HG03575 (cell line): ENCODE data around the gene UBE2L5.

Experiments used
- ATAC-seq: cut with Tn5 transposase; IDR thresholded peaks from one replicate; pipeline ENCODE4 v1.9.1; 2021; ENCODE audit not compliant: unreplicated experiment, insufficient number of reproducible peaks, low FRiP score; ENCODE audit errors: extremely low read depth

The UBE2L5 gene

DNA sequence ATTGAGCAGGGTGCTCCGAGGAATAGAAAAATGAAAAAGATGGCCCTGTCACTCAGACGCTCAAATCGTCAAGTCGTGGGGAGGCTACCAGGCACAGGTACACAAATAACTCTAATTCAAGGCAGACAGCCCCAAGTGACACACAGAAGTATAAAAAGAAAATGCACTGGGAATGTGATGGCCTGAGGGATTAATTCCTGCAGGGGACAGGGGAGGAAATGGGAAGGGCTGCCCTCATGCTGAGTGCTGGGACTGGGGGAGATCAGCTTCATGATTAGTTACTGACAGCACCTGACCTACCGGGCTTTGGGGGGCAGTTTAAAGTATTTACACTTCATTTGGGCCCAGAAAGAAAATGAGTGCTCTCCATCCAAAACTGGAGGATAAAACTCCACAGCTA lies 20.9 kb upstream of the UBE2L5 start:
- no peak for ATAC-seq

- no peak for ATAC-seq
Measured at GRCh38 chr13:30403456-30403855, 18.8 kb upstream of the UBE2L5 start.

DNA sequence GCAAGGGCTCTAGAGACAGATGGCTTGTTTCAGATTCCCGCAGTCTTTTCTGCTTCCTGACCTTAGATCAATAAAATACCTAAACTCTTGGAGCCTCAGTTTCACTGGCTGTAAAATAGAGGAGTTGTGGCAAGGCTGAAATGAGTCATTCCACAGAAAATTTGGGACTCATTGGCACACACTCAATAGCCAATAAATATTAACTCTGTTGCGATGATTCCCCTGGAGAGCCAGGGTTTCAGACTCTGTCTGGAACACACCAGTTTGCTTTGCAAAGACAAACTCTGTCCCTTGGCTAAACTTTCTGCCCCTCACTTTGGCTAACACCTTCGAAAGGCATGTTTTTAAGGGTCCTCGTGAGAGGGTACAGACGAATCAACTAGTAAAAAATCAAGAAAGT lies 18.1 kb upstream of the UBE2L5 start:
- no peak for ATAC-seq

DNA sequence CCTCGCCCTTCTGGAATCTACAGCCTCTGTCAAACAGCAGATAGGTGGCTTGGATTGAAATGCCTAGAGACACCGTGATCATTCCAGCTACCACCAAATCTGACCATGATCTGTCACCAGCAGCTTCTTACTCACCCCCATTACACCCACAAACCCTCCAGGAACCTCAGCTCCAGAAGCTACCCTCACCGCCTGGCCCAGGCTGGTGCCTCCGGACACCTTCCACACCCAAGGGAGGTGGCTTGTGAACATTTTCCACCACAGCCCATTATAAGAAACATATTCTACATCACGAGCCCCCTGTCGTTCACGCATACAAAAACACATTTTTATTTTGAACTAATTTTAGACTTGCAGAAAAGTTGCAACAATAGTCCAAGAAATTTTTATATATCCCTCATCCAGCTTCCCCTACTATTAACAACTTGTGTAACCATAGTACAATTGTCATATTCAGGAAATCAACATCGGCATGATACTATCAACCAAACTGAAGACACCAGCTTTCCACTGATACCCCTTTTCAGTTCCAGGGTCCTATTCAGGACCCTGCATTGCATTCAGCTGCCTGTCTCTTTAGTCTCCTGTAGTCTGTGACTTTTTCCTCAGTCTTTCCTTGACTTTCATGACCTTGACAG lies 15.4 kb upstream of the UBE2L5 start:
- no peak for ATAC-seq

- peak; percentile 38 for ATAC-seq
Measured at GRCh38 chr13:30408319-30409101, 13.8 kb upstream of the UBE2L5 start.

DNA sequence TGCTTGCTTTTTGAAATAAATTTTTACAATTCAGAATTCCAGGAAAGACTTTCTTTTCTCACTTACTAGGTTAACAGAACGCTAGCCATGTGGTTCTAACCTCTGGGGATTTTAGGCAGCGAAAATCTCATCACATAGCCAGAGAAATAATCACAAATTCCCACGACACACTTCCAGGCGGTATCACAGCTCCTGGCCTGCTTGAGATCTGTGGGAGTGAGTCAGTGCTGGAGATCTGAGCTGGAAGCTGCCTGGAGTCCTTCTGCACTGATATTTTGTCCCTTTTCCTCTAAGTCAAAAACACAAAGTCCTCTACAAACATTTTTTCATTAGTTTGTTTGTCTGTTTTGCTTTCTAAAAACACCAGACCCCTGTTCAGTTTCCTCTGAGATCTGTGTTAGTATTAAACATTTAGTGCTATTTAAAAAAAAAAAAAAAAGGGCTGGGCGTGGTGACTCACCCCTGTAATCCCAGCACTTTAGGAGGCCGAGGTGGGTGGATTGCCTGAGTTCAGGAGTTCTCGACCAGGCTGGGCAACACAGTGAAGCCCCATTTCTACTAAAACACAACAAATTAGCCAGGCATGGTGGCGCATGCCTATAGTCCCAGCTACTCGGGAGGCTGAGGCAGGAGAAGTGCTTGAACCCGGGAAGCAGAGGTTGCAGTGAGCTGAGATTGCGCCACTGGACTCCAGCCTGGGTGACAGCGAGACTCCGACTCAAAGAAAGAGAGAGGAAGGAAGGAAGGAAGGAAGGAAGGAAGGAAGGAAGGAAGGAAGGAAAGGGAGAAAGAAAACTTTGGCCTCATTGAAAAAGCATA lies 12.2 kb upstream of the UBE2L5 start:
- no peak for ATAC-seq

GRCh38 chr13:30410705-30411125 lies 11.6 kb upstream of the UBE2L5 start:
- ATAC-seq = no peak

- no peak for ATAC-seq
Measured at GRCh38 chr13:30412346-30412745, 9.9 kb upstream of the UBE2L5 start.

DNA sequence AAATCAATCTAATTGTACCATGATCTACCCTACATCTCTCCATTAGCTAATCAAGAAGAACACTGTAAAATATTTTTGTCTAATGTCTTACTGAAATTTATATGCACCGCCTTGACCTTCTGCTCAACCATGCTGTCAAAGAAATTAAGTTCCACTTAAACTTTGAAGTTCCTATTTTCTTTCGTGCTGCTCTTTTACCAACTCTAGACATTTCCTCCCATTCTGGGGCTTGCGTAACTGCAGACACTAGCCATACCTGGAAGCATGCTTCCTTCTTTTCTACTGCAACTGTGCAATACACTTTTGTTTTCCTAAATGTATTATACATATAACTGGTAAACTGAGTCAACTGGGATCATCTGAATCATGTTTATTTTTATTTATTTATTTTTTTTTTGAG lies 8.5 kb upstream of the UBE2L5 start:
- no peak for ATAC-seq

GRCh38 chr13:30415430-30416030 lies 6.8 kb upstream of the UBE2L5 start:
- peak; percentile 43 for ATAC-seq

GRCh38 chr13:30416471-30416870 lies 5.8 kb upstream of the UBE2L5 start:
- no peak for ATAC-seq

GRCh38 chr13:30418075-30418716 lies 4.1 kb upstream of the UBE2L5 start:
- ATAC-seq = no peak

DNA sequence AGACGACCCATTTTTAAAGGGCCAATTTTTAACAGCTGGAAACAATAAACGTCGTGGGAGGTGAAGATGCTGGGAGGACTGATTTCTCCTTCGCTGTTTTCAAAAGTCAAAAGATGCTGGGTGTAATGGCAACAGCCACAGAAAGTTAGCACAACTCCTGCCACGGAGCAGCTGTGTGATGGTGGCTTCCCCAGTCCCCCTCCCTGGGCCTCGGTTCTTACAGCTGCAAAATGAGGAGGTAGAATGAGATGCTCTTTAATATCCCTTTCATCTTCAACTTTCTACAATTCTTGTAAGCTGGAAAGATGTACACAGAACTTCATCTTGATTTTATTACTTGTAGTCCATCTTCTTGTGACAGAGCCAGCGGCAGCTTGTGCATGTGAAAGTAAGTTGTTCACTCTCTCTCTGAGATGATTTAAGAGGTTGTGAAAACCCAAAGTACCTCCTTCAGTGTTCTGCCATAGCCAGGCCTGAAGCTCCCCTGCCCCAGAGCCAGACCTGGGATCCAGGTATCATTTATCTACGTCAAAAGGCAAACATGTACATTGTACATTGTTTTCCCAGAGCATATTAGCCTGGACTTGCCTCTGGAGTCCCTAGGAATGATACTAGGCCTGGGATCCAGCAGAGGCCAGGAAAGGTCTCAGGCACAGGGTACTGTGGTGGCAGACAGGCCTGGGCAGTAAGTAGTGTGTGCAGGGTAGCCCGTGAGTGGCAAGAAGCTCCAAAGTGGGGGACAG lies 3.4 kb upstream of the UBE2L5 start:
- no peak for ATAC-seq

DNA sequence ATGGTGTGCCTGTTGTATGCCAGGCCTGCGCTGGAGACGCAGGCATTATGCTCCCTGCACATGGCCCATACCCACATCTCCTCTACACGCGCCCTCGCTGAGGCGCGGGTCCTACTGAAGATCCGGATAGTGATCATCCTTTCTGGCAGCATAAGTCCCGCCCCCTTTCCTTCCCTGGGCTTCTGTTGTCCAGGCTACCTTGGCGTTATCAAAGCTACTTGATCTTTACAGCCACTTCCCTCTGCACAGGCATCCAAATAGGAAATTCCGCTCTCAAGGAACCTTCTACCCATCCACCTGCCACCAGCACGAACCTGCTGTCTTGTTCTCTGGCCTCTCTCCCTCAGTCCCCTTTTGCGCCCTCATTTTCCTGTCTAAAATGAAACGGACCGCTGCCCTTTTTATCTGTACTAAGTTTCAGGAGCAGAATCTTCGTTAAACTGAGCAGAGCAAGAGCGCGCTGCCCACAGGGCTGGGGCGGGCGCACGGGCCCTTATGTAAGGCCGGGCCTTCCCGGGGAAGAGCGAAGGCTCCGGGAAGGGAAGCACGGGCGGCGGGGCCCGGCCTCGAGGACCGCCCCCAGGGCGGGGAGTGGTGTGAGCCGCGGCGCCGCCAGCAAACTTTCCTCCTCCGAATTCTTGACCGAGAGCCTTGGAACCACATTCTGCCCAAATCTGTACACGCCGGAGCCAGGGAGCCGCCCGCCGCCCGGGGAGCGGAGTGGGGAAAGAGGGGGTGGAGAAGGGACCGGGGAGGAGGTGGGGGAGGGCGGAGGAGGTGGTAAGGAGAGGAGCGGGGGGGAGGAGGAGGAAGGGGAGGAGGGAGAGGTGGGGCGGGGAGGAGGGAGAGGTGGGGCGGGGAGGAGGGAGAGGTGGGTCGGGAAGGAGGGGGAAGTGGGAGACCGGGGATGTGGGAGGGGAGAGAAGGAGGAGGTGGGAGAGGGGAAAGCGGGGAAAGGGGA lies 920 bp upstream of the UBE2L5 start:
- no peak for ATAC-seq

DNA sequence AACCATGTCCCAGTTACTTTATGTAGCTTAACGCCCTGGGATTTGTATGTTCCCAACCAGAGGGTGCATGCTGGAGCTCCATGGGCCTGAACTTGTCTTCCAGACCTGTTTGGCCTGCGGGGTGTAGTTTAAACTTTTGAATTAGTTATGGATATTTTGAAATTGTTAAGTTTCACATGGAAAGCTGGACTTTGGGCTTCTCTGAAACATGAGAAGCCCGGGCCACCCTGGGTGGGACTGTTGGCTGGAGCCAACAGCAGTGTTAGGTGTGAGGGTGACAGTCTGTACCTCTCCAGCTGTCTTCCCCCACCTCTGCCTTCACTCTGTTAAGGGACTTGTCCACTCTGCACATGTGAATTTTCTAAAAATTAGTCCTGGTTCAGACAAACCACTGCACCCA lies 1.6 kb downstream of the UBE2L5 start:
- no peak for ATAC-seq

- no peak for ATAC-seq
Measured at GRCh38 chr13:30429235-30429634, 6.9 kb downstream of the UBE2L5 start.
